Measurements from ENCODE around the gene STMND1. TPM values are rescaled to one million over a fixed set of nuclear protein-coding genes. Genes with fewer than 3 reads are reported as not detected.
A peak's percentile ranks its signal among the peaks of the same experiment; 100 is the strongest.

The STMND1 gene
- total and polyA plus RNA-seq, 7 donors, result 0.27 to 2.1 (median 0.59) TPM; not detected in 3

DNA sequence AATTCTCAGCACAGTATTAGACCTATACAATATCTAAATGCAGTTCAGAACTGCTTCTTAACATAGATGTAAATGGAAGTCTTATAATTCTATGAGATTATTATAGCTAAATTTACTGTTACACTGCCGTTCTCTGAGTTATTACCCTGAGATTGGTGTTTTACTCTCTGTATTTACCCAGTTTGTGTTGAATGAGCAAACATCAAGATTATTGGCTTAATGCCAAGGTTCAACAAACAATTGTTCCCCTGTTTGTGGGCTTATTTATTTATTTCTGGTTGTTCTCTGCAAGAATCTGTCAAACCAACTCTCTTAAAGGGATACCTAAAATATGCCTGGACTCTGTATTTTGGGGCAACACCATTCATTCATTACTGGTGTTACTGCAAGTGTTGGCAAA is 5.2 kb upstream of the STMND1 start:
- peak overlapping the region in 1 of 4 donors; percentile 37 for H3K27ac ChIP-seq
- H3K4me3 ChIP-seq, result no peak overlapping the region
- no peaks in the 10 kb centered on the region for H3K36me3 ChIP-seq
- no peak for DNase-seq
- TF ChIP-seq EP300 (IDR thresholded peaks at IDR 0.05) (no peak), POLR2AphosphoS5 (IDR thresholded peaks at IDR 0.05) (no peak), POLR2A (IDR thresholded peaks at IDR 0.05) (no peak)
- TF ChIP-seq, protein P1, sequence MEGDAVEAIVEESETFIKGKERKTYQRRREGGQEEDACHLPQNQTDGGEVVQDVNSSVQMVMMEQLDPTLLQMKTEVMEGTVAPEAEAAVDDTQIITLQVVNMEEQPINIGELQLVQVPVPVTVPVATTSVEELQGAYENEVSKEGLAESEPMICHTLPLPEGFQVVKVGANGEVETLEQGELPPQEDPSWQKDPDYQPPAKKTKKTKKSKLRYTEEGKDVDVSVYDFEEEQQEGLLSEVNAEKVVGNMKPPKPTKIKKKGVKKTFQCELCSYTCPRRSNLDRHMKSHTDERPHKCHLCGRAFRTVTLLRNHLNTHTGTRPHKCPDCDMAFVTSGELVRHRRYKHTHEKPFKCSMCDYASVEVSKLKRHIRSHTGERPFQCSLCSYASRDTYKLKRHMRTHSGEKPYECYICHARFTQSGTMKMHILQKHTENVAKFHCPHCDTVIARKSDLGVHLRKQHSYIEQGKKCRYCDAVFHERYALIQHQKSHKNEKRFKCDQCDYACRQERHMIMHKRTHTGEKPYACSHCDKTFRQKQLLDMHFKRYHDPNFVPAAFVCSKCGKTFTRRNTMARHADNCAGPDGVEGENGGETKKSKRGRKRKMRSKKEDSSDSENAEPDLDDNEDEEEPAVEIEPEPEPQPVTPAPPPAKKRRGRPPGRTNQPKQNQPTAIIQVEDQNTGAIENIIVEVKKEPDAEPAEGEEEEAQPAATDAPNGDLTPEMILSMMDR (IDR thresholded peaks at IDR 0.05), result no peak
- intact Hi-C loops (cut with DNase I), result no loop called here
- peaks cover 0 to 7% (median 5%) of the 10 kb centered on the region in 4 donors for H3K4me1 ChIP-seq
- no peaks in the 10 kb centered on the region for H3K9me3 ChIP-seq
- WGBS, 2 donors, result 14 to 66% methylated on average over 1 of the region's 1 CpG
- no peaks in the 10 kb centered on the region for H3K27me3 ChIP-seq

DNA sequence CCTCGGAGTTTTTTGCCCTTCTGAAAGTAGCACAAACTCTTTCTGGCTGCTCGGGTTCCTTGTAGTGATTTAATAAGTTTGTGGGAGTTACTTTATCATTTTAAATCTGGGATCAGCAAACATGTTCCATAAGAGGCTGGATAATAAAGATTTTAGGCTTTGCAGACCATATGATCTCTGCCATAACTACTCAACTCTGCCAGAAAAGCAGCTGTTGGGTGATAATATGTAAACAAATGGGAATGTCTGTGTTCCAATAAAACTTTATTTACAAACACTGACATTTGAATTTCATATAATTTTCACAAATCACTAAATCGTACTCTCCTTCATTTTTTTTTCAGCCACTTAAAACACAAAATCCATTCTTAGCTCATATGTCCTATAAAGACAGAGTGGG is 3.9 kb upstream of the STMND1 start:
- H3K9me3 ChIP-seq, result no peaks in the 10 kb centered on the region
- intact Hi-C loops (cut with DNase I), result no loop called here
- H3K4me1 ChIP-seq, result peaks cover 0 to 16% (median 13%) of the 10 kb centered on the region in 4 donors
- H3K4me3 ChIP-seq, result no peak overlapping the region
- no peaks in the 10 kb centered on the region for H3K27me3 ChIP-seq
- H3K36me3 ChIP-seq, result no peaks in the 10 kb centered on the region
- TF ChIP-seq, protein P1 (IDR thresholded peaks at IDR 0.05), result no peak
- TF ChIP-seq POLR2A (IDR thresholded peaks at IDR 0.05) (no peak), EP300 (IDR thresholded peaks at IDR 0.05) (no peak), POLR2AphosphoS5 (IDR thresholded peaks at IDR 0.05) (no peak)
- 69 to 74% methylated on average over 3 of the region's 3 CpGs for WGBS, 2 donors
- H3K27ac ChIP-seq, result no peak overlapping the region
- DNase-seq, result no peak

DNA sequence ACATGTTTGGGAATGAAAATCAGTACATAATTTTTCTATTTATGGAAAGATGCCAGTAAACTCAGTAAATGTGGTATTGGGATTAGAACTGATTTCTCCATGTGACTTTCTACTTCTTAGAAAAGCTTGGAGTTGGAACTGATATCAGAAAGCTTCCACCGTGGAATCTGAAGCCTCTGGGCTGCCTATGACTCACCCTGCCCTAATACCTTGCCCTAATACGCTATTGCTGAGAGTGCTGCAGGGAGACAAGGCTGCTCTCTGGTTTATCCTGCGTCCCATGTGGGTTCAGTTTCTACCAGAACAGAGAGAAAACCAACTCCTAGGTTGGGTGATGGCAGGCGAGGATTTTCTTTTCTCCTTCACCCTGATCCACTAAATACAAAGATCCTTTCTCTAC is 3.3 kb upstream of the STMND1 start:
- Histone ChIP-seq H3K4me1 (peaks cover 0 to 16% (median 13%) of the 10 kb centered on the region in 4 donors), H3K4me3 (no peak overlapping the region), H3K9me3 (no peaks in the 10 kb centered on the region), H3K27ac (no peak overlapping the region), H3K27me3 (no peaks in the 10 kb centered on the region), H3K36me3 (no peaks in the 10 kb centered on the region)
- DNase-seq, result no peak
- 81 to 85% methylated on average over 4 of the region's 4 CpGs for WGBS, 2 donors
- intact Hi-C loops (cut with DNase I), result no loop called here
- TF ChIP-seq, protein P1 (IDR thresholded peaks at IDR 0.05), result no peak
- TF ChIP-seq POLR2AphosphoS5 (IDR thresholded peaks at IDR 0.05), result no peak
- TF ChIP-seq EP300 (IDR thresholded peaks at IDR 0.05), result no peak
- TF ChIP-seq POLR2A (IDR thresholded peaks at IDR 0.05), result no peak

DNA sequence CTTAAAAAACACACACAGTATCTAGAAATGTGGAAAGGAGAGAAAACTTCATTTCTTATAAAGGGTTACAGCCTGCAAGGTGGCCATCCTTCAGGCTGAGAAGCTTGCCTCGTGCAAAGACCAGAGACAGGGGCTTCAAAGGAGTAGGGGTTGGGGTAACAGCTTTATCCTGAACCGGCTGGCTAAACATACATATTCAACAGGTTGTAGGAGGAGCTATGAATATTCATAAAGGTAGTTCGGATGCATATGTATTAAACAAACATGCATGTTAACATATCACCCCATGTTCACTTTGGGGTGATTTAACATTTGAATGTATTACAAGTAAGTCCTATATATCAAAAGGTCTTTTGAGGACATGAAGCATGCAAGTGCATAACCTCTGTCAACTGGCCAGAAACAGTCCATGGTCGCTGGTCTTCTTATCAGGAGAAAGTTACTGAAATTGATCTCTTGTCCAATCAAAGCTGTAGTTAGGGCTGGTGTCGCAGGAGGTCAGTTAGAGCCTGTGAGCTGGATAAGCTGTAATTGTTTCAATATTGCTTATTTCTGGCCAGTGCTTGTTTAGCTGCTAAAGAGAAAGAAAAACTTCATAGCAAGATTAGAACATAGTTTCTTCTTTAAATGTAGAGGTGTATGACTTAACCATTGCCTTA is 2.3 kb upstream of the STMND1 start:
- no peak for TF ChIP-seq POLR2AphosphoS5 (IDR thresholded peaks at IDR 0.05)
- TF ChIP-seq, protein P1 (IDR thresholded peaks at IDR 0.05), result no peak
- no peak for TF ChIP-seq EP300 (IDR thresholded peaks at IDR 0.05)
- TF ChIP-seq POLR2A (IDR thresholded peaks at IDR 0.05), result no peak
- Histone ChIP-seq H3K4me3 (no peak overlapping the region), H3K27me3 (peaks cover 0 to 3% (median 0%) of the 10 kb centered on the region in 3 donors), H3K27ac (no peak overlapping the region), H3K9me3 (no peaks in the 10 kb centered on the region), H3K36me3 (no peaks in the 10 kb centered on the region), H3K4me1 (peaks cover 0 to 16% (median 13%) of the 10 kb centered on the region in 4 donors)
- WGBS, 2 donors, result 53 to 73% methylated on average over 5 of the region's 5 CpGs
- intact Hi-C loops (cut with DNase I), result no loop called here
- DNase-seq, result no peak

Data from sigmoid colon (tissue), 7 donors.